ENCODE measurements around the gene TREML4. TPM values are rescaled to one million over a fixed set of nuclear protein-coding genes. Genes with fewer than 3 reads are reported as not detected.
A peak's percentile ranks its signal among the peaks of the same experiment; 100 is the strongest.
"Not testable (repeated sequence)": the region's sequence is repeated elsewhere in the genome, so short reads cannot be mapped to it uniquely, and the experiment has no call there.

Gene TREML4
- total RNA-seq = not detected
- long read RNA-seq = 0 reads

- no peak for DNase-seq (ENCODE audit: low spot score)
- intact Hi-C loops (cut with DNase I) = no loop called here
These were observed at the start of gene TREML4 for GRCh38 chr6:41228096-41228495. TSS of gene TREML4 (plus strand) at chr6:41228349. CDS start at chr6:41228428, 79 bp downstream.

- no peak for DNase-seq (ENCODE audit: low spot score)
- intact Hi-C loops (cut with DNase I) = no loop called here
These were observed 49.0 kb upstream of the TREML4 start for GRCh38 chr6:41179163-41179562.

- DNase-seq (ENCODE audit: low spot score) = no peak
- intact Hi-C loops (cut with DNase I) = no loop called here
These were observed 46.6 kb upstream of the TREML4 start for GRCh38 chr6:41181566-41181965.

- peak; percentile 82 for DNase-seq (ENCODE audit: low spot score)
- intact Hi-C loops (cut with DNase I) = no loop called here
These were observed 45.8 kb upstream of the TREML4 start for GRCh38 chr6:41182069-41183034.

GRCh38 chr6:41184761-41185160 lies 43.4 kb upstream of the TREML4 start:
- no peak for DNase-seq (ENCODE audit: low spot score)
- intact Hi-C loops (cut with DNase I) = no loop called here

- intact Hi-C loops (cut with DNase I) = no loop called here
- DNase-seq (ENCODE audit: low spot score) = no peak
These were observed 42.1 kb upstream of the TREML4 start for GRCh38 chr6:41186031-41186562.

- intact Hi-C loops (cut with DNase I) = no loop called here
These were observed 39.9 kb upstream of the TREML4 start for GRCh38 chr6:41187924-41188886.

GRCh38 chr6:41189046-41189445 lies 39.1 kb upstream of the TREML4 start:
- DNase-seq (ENCODE audit: low spot score); intact Hi-C loops (cut with DNase I): not testable (repeated sequence)

More at GRCh38 chr6:41187924-41188886, 39.9 kb upstream of the TREML4 start:
- DNase-seq (ENCODE audit: low spot score) = no peak

GRCh38 chr6:41189967-41190366 lies 38.2 kb upstream of the TREML4 start:
- intact Hi-C loops (cut with DNase I) = no loop called here
- DNase-seq (ENCODE audit: low spot score) = no peak

GRCh38 chr6:41190791-41191190 lies 37.4 kb upstream of the TREML4 start:
- no peak for DNase-seq (ENCODE audit: low spot score)
- intact Hi-C loops (cut with DNase I) = no loop called here

- DNase-seq (ENCODE audit: low spot score) = no peak
- intact Hi-C loops (cut with DNase I) = no loop called here
These were observed 36.6 kb upstream of the TREML4 start for GRCh38 chr6:41191569-41191968.

- no peak for DNase-seq (ENCODE audit: low spot score)
- intact Hi-C loops (cut with DNase I) = no loop called here
These were observed 34.9 kb upstream of the TREML4 start for GRCh38 chr6:41193171-41193734.

GRCh38 chr6:41193884-41194283 lies 34.3 kb upstream of the TREML4 start:
- DNase-seq (ENCODE audit: low spot score) = no peak
- intact Hi-C loops (cut with DNase I) = no loop called here

- no peak for DNase-seq (ENCODE audit: low spot score)
- intact Hi-C loops (cut with DNase I) = no loop called here
These were observed 33.8 kb upstream of the TREML4 start for GRCh38 chr6:41194386-41194785.

GRCh38 chr6:41197234-41197633 lies 30.9 kb upstream of the TREML4 start:
- no peak for DNase-seq (ENCODE audit: low spot score)
- intact Hi-C loops (cut with DNase I) = no loop called here

- intact Hi-C loops (cut with DNase I) = no loop called here
These were observed 28.4 kb upstream of the TREML4 start for GRCh38 chr6:41199552-41200246.

GRCh38 chr6:41200296-41200900 lies 27.8 kb upstream of the TREML4 start:
- intact Hi-C loops (cut with DNase I) = no loop called here
- DNase-seq (ENCODE audit: low spot score) = peak; percentile 89

More at GRCh38 chr6:41199552-41200246, 28.4 kb upstream of the TREML4 start:
- no peak for DNase-seq (ENCODE audit: low spot score)

Measured in cardiac septum (tissue), 1 donor.